C4-2B (cell line): ENCODE data around the gene ZCCHC18.

Experiments
- ZFX ChIP-seq: fragments of 450-650 bp; IDR thresholded peaks from 2 replicates; pipeline ENCODE4 v1.6.1; 2017
- TF ChIP-seq, protein P1 (sequence below): fragments of 450-650 bp; conservative IDR thresholded peaks from 2 replicates; pipeline ENCODE4 v1.5.1; 2017; ENCODE audit warnings: mild to moderate bottlenecking

DNA sequence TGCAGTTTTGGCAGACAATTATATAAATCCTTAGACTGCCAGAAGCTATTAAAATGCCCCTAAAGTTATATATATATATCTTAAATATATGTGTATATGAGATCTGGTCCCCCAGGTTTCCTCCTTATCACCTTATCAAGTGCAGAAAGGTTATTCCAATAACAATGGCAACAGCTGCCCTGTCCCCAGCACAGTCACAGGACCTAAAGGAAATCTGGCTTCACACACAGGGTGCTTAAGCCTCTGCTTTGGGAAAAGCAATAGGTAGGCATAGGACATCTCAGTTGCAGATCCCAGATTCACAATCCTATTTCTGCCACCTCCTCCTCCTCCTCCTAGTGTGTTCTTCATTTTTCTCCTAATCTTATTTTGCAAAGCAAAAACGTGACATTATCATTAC lies 38.7 kb downstream of the ZCCHC18 start:
- TF ChIP-seq, protein P1, sequence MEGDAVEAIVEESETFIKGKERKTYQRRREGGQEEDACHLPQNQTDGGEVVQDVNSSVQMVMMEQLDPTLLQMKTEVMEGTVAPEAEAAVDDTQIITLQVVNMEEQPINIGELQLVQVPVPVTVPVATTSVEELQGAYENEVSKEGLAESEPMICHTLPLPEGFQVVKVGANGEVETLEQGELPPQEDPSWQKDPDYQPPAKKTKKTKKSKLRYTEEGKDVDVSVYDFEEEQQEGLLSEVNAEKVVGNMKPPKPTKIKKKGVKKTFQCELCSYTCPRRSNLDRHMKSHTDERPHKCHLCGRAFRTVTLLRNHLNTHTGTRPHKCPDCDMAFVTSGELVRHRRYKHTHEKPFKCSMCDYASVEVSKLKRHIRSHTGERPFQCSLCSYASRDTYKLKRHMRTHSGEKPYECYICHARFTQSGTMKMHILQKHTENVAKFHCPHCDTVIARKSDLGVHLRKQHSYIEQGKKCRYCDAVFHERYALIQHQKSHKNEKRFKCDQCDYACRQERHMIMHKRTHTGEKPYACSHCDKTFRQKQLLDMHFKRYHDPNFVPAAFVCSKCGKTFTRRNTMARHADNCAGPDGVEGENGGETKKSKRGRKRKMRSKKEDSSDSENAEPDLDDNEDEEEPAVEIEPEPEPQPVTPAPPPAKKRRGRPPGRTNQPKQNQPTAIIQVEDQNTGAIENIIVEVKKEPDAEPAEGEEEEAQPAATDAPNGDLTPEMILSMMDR: no peak
- TF ChIP-seq ZFX: no peak
